HG03135 (cell line): Measurements from ENCODE around the gene ENKUR.
A peak's percentile ranks its signal among the peaks of the same experiment; 100 is the strongest.

Experiments
- ATAC-seq: cut with Tn5 transposase; IDR thresholded peaks from one replicate; pipeline ENCODE4 v1.9.1; 2021; ENCODE audit warnings: mild to moderate bottlenecking, moderate library complexity; ENCODE audit not compliant: unreplicated experiment

Gene ENKUR, protein sequence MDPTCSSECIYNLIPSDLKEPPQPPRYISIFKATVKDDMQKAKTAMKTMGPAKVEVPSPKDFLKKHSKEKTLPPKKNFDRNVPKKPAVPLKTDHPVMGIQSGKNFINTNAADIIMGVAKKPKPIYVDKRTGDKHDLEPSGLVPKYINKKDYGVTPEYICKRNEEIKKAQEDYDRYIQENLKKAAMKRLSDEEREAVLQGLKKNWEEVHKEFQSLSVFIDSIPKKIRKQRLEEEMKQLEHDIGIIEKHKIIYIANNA

DNA sequence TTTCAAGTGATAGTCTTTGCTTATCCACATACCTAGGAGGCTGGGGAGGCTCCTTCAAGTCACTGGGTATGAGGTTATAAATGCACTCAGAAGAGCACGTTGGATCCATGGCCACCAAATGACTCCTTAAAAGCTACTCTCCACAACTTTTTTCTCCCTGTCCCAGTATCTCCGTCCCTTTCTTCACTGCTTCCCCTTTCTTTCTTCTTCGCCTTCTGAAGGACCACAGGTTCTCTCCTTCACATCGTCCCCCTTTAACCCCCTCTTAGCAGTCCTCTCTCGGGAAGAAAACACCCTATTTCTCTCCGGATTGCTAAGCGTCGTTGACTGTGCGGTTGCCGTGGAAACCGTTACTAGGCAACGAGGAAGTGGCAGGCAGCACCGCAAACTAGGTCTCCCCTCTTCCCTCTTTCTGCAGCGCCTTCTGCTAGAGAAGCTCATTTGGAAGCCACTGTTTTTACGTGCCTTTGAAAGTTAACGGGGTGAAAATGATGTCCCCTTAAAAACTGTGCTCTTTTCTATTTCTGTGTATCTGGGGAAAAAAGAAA lies at the start of gene ENKUR:
TSS of gene ENKUR (minus strand) at position 331 of the 548 bp plus-strand sequence. CDS start at position 109, 222 bp downstream.
- ATAC-seq = peak; percentile 71

DNA sequence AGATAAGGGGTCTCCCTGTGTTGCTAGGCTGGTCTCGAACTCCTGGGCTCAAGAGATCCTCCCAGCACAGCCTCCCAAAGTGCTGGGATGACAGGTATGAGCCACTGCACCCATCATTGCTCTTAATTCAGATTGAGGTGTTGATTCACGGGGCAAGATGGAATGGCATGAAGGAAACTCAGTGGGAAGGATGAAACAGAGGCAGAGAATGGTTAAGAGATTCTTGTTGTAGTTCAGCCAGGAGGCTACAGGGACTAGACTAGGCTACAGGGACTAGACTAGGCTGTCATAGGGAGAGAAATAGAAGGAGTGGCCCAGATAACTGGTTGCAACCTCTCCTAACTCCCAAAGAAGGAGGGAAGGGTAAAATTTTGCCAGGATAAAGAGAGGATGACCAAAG lies 48.4 kb upstream of the ENKUR start:
- no peak for ATAC-seq

DNA sequence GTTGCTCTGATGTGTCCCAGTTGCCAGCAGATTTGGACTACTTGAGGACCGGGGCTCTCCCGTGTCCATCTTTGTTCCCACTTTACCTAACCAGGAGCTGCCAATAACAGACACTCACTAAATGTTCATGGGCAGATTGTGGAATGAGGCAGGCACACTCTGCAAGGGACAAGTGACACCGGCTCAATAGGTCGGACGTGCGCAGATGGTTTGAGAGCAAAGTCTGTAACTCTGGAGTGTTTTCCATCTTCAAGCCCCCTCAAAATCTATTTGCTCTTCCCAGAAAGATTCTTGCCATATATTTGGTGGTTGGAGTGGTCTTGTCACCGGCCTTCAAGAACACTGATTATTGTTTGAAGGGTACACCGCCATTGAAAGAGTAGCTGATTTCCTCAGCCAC lies 47.7 kb upstream of the ENKUR start:
- no peak for ATAC-seq

DNA sequence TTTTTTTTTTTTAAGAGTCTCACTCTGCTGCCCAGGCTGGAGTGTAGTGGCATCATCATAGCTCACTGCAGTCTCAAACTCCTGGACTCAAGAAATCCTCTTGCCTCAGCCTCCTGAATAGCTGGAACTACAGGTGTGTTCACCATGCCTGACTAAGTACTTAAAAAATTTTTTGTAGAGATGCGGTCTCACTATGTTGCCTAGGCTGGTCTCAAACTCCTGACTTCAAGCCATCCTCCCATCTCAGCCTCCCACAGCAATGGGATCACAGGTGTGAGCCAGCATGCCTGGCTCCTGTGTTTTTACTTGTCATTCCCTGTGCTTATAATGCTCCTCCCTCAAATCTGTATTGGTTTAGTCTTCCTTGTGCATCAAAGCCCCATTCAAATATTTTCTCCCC lies 47.2 kb upstream of the ENKUR start:
- ATAC-seq = no peak

DNA sequence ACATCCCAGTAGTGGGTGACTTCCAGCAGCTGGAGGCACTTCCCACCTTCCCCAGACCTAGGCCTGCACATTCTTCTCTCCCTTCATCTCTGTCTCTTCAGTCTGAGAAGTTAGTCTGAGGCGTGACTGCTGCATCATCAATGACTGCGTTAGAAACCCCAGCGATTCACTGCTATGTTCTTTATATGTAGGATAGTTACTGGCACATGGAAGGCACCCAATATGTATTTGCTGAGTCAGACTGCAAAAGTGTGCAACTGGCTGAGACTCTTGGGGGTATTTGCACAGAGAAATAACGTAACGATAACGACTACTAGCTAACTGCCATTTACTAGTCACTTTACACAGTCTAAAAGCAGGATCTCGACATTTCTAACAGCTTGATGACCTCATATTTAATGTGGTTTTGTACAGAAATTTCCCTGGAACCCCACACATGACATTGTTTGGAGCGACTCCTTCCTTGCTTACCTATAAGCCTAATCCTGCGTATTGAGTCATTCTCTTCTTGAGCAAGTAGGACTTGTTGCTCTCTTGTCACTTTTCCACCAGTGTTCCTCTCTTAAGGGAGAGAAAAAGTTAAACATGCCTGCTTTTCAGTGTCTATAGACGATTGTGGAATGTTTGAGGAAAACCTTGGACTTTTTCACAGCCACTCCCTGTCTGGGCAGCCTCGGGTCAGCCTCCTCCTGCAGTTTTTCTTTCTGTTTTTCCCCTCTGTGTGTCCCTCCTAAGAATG lies 45.9 kb upstream of the ENKUR start:
- no peak for ATAC-seq

DNA sequence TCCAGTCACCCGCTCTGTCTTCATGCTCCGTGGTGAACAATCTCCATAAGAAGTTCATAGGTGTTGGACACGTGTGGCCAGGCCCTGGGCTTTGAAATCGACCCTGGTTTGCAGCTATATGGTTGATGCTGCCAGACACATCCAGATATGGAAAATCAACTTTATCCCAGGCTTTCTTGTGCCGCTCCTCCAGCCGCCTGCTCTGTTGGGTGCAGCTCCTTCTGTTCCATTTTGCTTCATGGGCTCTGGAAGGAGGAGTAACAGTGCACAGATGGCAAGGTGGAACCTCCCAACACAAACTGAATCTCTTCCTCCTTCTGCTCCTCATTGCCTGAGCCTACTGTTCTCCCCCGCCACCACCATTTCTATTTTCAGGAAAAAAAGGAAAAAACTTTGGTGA lies 45.2 kb upstream of the ENKUR start:
- ATAC-seq = no peak

DNA sequence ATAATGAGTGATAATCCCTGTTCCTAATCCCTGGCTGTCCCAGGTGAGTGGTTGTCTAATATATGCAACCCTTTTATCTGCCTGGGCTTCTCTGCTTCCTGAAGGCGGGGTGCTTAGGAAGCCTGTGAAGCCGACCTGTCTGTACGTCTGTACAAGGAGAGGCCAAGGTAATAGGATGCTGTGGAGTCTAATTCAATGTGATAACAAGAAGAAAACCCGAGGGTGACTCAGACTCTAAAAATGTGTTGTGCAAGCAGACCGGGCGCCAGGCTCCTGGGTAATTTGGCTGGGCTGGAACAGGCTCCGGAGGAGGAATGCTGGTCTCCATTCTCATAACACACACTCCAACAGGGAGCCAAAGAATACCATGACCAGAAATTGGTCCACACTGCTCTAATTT lies 44.0 kb upstream of the ENKUR start:
- ATAC-seq = no peak

DNA sequence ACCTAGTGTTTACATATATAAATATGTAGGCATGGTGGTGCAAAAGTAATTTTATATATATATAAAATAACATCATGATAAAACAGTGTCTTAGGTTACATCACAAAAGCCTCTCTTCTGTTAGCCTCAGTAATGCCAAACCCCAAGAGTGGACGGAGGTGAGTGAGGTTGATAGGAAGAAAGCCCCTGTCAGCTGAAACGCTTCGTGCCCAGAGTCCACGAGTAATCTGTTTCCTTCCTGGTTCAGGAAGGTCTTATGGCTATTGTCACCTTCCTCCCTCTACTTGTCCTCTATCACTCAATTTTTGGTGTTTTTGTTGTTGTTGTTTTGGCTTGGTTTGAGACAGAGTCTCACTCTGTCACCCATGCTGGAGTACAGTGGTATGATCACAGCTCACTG lies 41.9 kb upstream of the ENKUR start:
- ATAC-seq = no peak

DNA sequence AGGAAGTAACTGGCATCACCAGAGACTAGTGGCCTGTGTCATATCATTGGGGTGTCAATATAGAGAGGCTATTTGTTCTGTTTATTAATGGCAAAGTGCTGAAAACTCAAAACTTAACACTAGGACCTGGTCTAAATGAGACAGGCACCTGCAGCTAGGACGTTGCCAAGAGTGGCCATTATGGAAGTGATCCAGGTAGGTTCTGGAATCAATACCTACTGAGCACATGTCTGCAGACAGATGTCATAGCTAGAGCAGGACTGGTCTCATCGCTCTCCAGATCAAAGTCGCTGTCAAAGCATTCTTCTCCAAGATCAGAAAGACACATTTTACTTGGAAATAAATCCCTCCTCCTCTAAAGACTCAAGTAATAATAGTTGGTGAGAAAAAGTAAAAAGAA lies 40.8 kb upstream of the ENKUR start:
- ATAC-seq = no peak

DNA sequence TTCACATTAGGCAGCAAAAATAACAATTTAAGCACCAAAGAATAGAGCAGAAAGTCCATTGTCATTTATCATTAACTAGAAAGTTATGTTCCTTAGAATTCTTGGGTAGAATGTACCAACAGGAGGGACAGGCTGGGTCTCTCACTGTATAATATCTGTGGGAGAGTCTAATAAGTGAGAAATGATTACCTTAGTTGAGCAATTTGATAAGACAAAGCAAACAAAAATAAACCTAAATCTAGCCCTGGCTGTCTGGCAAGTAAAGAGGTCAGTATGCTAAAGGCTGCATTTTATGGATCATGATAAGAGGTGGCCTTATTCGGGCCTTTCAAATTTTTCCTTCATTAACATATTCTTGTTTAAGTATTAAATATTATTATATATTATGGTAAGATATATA lies 36.1 kb upstream of the ENKUR start:
- no peak for ATAC-seq

DNA sequence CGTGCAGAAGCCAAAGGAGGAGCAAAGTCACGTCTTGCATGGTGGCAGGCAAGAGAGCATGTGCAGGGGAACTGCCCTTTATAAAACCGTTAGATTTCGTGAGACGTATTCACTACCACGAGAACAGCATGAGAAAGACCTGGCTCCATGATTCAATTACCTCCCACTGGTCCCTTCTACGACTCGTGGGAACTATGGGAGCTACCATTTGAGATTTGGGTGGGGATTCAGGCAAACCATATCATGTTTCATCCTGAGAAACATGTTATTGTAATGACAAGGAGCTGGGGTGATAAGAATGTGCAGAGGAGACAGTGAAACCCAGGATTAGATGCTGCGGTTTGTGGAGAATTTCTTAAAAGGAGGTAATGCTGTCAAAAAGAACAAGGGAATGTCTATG lies 34.4 kb upstream of the ENKUR start:
- ATAC-seq = no peak

DNA sequence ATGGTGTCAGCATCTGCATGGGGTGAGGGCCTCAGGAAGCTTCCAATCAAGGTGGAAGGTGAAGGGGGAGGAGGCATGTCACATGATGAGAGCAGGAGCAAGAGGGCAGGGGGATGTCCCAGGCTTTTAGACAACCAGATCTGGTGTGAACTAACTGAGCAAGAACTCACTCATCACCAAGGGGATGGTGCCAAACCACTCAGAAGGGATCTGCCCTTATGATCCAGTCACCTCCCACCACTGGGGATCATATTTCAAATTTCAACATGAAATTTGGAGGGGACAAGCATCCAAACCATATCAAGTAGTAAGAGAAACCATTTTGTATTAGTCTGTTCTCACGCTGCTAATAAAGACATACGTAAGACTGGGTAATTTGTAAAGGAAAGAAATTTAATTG lies 34.0 kb upstream of the ENKUR start:
- no peak for ATAC-seq

DNA sequence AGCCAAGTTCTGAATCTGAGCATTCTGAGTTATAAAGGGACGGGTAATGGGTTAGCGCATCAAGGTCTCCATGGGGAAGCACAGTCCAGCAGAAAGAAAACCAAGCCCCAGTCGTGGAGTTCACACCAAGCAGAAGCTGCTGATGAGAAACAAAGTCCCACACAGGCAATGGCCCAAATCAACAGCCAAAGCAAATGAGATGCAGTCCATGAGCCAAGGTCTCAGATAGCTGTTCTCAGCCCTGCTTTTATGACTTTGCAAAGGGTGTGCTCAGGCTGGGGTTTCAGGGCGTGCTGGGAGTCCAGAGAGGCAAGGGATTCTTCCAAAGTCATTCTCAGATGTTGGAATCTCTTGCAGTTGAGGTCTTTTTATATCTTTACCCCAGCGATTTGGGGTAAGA lies 32.5 kb upstream of the ENKUR start:
- ATAC-seq = no peak

DNA sequence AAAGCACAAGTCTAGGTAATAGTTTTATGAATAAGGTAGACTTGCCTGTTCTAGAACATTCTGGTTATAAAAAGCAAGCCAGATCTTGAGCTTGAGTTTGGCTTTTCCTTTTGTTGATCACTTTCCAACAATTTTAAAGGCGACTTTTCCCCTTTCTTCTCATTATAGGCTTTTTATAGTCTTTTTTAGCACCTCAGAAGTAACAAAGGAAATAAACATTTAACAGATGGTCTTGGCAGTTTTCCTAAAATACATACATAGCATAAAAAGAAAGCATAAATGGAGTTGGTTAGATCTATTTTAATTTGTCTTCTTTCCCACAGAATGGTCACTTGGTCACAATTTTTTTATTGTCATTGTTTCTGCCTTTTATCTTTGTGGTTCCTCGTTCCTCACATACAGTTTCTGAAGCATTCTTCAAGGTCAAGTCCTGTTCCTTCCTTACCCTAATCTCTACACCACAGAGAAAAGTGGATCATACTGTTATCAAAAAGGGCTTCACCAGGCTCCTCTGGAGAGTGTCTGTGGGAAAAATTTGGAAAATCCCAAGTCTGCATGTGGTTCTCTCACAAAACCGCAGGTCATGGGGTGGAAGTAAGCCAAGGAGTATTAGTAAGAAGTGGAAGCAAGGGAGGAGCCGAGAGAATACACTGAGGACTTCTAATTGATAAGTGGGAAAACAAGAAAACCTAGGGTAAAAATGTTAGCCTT lies 31.8 kb upstream of the ENKUR start:
- no peak for ATAC-seq

DNA sequence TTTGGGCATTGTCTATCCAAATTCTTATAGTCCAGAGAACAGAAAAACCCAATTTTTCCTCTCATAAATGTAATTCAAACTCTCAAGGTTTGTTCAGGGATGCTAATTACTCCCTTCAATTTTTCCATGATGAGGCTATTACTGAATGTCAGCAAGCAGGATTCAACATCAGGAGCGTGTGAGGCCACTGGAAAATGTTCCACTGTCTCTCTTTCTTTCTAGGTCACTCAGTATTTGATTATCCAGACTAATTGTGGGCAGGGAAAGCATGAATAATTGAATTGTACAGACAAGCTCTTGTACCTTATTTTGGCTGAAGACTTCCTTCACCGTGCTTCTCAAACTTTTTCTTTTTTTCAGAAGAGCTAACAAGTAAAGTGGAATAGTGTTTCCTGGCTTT lies 31.1 kb upstream of the ENKUR start:
- no peak for ATAC-seq

DNA sequence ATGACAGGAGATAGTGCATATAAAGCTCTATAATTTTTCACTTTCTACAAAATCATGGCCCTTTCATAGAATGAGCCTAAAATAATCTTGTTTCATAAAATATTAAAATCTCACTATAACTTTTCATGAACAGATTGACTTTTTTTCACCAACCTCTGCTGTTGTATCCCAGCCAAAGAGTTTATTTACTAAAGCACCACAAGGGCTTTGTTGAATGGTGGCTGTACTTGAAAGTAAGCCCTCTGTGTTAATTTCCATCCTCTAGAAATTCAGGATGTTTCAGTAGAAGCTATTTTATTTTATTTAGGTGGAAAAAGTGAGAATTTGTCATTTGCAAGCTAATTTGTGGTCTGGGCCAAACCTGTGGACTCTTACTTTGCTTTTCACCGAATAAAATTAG lies 30.7 kb upstream of the ENKUR start:
- no peak for ATAC-seq

DNA sequence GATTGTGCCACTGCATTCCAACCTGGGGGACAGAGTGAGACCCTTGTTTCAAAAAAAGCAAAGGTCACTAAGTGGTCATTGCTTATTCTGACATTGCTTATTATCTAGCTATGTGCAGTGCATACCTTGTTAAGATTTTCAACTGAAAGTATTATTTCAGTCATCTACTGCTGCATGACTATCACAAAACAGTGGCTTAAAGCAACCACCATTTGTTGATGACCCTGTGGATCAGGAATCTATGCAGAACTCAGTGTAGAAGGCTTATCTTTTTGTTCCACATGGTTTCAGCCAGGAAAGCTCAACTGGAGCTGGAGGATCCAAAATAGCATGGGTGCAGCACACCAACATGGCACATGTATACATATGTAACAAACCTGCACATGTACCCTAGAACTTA lies 23.6 kb upstream of the ENKUR start:
- no peak for ATAC-seq

DNA sequence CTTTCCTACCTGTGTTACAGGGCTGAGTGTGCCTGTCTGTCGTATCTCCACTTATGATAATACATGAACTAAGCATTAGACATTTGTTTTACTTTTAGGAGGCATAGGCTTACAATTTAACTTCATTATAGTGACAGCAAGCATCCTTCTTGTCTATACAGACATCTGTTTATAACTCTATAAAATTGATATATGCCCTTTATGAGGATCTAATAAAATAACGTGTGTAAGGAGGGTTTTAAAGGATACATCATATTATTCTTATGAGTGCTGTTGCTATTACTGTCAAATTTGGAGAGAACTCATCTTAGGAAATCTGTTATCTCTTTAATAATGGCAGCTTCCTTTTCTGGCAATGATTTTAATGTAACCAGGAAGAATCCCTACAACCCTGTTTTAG lies 22.4 kb upstream of the ENKUR start:
- ATAC-seq = no peak

DNA sequence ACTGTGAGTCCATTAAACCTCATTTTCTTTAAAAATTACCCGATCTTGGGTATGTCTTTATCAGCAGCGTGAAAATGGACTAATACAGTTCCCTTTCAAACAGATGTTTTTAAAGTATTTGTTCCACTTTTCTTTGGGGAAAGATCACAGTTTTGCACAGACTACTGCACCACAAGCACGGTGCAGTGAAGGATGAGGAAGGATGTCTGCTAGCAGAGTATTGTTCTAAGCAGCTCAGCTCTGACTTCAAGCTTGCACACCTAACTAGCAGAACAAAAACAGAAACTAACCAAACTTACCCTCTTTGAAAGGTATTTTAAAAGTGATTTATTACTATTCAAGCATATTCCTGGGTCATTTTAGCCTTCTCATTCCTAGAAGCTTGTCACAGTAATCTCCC lies 20.4 kb upstream of the ENKUR start:
- no peak for ATAC-seq

DNA sequence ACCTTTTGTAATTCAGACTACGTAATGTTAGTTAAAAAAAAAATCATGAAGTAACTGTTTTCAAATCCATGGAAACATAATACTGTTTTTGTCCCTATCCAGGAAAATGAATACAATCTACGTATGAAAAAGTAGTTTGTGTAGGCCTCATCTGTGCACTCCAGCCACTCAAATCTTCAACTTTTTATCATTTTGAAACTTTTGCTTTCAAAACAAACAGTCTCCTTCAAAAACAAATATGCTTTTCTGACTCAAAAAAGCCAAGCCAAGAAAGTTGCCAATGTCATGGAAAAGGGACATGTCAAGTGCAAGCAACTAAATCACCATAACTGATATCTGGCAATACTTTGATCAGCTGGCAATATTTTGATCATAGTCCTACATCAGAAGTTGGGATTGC lies 13.6 kb upstream of the ENKUR start:
- no peak for ATAC-seq

DNA sequence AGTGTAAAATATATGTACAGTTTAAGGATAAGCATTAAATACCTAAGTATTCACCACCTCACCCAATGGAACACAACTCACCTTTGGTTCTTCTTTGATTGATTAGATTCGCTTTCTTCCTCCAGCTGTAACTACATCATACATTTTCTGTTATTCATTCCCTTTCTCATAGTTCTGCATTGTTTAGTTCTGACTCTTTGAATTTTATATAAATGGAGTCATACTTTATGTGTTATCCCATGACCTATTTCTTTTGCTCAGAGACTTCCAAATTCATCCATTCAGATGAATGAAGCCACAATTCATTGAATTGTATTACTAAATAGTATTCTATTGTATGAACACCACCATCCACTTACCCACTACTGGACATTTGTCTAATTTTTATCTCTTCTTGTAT lies 12.8 kb upstream of the ENKUR start:
- no peak for ATAC-seq

DNA sequence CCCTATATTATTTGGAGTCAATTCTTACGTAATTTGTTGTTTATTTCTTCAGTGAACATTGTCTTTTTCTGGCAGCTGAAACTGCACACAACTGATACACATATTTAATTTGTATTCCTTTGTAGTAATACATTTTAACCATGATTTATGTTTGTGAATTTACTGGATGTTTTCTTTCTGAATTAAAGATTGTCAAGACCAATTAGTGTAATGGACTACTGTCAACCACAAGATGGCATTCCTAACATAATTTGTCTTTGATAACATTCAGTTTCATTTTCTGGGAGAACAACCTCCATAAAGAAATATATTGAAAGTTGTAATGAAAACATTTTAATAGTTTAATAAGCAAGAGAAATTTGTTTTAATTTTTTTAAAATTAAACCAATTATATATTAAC lies 10.5 kb upstream of the ENKUR start:
- ATAC-seq = no peak
